BLaER1 treated with 17β-estradiol and CSF1 and Interleukin-3, amounts not matched to agents 10 nM and 100 nM (cell line): Measurements from ENCODE around the gene MUC4.

Source experiments
- H3K27ac ChIP-seq, 11 experiments: shearing (Covaris generic); formaldehyde crosslinking; 2 replicates each; pipeline ENCODE4 v1.8.1; 2022
- H3K27me3 ChIP-seq, 11 experiments: shearing (Covaris generic); formaldehyde crosslinking; 2 replicates each; pipeline ENCODE4 v1.8.1; 2022
- H3K36me3 ChIP-seq, 11 experiments: shearing (Covaris generic); formaldehyde crosslinking; 2 replicates each; pipeline ENCODE4 v1.8.1; 2022
- H3K4me1 ChIP-seq, 10 experiments: shearing (Covaris generic); formaldehyde crosslinking; 2 replicates each; pipeline ENCODE4 v1.8.1; 2022
- H3K4me2 ChIP-seq, 11 experiments: shearing (Covaris generic); formaldehyde crosslinking; 2 replicates each; pipeline ENCODE4 v1.8.1; 2022
- H3K4me3 ChIP-seq, 10 experiments: shearing (Covaris generic); formaldehyde crosslinking; 2 replicates each; pipeline ENCODE4 v1.8.1; 2022
- H3K9ac ChIP-seq, 11 experiments: shearing (Covaris generic); formaldehyde crosslinking; 2 replicates each; pipeline ENCODE4 v1.8.1; 2022
- H3K9me3 ChIP-seq, 11 experiments: shearing (Covaris generic); formaldehyde crosslinking; replicated peaks in 1 of 11; 2 replicates each; pipeline ENCODE4 v1.8.1; 2022
- H4K20me1 ChIP-seq, 11 experiments: shearing (Covaris generic); formaldehyde crosslinking; 2 replicates each; pipeline ENCODE4 v1.8.1; 2022
- Cebpa-rat ChIP-seq, 11 experiments: shearing (Covaris generic); IDR thresholded peaks; 2 replicates each; pipeline ENCODE4 v1.8.1; 2022

Gene MUC4, protein sequence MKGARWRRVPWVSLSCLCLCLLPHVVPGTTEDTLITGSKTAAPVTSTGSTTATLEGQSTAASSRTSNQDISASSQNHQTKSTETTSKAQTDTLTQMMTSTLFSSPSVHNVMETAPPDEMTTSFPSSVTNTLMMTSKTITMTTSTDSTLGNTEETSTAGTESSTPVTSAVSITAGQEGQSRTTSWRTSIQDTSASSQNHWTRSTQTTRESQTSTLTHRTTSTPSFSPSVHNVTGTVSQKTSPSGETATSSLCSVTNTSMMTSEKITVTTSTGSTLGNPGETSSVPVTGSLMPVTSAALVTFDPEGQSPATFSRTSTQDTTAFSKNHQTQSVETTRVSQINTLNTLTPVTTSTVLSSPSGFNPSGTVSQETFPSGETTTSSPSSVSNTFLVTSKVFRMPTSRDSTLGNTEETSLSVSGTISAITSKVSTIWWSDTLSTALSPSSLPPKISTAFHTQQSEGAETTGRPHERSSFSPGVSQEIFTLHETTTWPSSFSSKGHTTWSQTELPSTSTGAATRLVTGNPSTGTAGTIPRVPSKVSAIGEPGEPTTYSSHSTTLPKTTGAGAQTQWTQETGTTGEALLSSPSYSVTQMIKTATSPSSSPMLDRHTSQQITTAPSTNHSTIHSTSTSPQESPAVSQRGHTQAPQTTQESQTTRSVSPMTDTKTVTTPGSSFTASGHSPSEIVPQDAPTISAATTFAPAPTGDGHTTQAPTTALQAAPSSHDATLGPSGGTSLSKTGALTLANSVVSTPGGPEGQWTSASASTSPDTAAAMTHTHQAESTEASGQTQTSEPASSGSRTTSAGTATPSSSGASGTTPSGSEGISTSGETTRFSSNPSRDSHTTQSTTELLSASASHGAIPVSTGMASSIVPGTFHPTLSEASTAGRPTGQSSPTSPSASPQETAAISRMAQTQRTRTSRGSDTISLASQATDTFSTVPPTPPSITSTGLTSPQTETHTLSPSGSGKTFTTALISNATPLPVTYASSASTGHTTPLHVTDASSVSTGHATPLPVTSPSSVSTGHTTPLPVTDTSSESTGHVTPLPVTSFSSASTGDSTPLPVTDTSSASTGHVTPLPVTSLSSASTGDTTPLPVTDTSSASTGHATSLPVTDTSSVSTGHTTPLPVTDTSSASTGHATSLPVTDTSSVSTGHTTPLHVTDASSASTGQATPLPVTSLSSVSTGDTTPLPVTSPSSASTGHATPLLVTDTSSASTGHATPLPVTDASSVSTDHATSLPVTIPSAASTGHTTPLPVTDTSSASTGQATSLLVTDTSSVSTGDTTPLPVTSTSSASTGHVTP (N-terminal part only)

DNA sequence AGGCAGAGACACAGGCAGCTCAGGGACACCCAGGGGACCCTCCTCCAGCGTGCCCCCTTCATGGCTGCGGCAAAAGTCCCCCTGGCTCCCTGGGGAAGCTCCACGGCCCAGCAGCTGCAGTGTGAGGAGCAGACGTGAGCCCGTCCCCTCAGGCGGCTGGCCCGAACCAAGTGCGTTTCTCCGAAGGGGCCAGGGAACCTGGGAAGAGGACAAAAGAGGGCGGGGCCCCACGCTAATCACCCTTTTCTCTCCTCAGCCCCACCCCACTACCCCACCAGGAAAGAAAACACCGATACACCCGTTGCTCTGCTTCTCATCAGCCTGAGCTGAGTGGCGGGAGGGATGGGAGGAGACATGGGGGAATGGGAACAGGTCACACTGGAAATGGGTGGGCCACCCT, at the start of gene MUC4:
Gene MUC4 (minus strand): TSS at position 174 of the 400 bp plus-strand sequence. CDS start 112 bp downstream, at position 62.
- H3K4me3 ChIP-seq: peak within 1 kb of the TSS in 1 of 10 experiments; percentile 20; a peak in 2 of 20 replicates
- no peak for TF ChIP-seq Cebpa-rat (IDR thresholded peaks at IDR 0.05)
- H3K27ac ChIP-seq: no peak within 1 kb of the TSS
- peaks cover 0 to 51% (median 0%) of the 10 kb centered on the region in 11 experiments; a peak in 9 of 22 replicates for H3K27me3 ChIP-seq
- peaks cover 0 to 16% (median 0%) of the 10 kb centered on the region in 11 experiments; a peak in 4 of 22 replicates for H4K20me1 ChIP-seq
- no peaks in the 10 kb centered on the region for H3K36me3 ChIP-seq
- 0 out of 22 replicates have a peak within 1 kb of the TSS, but pooled peaks of 4 of the 11 experiments have one; percentile 0 to 28 (median 12) for H3K9ac ChIP-seq
- H3K9me3 ChIP-seq: no peaks in the 10 kb centered on the region
- H3K4me2 ChIP-seq: peak within 1 kb of the TSS; percentile 16 to 99 (median 93); a peak in 21 of 22 replicates
- H3K4me1 ChIP-seq: peaks cover 36 to 65% (median 60%) of the 10 kb centered on the region in 10 experiments

DNA sequence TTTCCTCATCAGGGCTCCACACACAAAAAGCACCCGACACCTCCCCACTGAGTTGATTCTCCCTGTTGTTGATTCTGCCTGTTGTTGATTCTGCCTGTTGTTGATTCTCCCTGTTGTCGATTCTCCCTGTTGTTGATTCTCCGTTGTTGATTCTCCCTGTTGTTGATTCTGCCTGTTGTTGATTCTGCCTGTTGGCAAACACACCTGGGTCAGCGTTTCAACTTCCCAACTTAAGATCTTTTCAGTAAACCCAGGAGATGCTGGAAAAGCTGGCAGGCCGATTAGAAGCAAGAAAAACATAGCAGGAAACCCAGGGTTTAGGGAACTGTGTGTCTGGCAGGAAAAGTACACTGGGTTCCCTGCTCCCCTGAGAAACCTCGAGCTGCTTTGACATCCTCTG, 48.7 kb upstream of the MUC4 start:
- H4K20me1 ChIP-seq: peaks cover 0 to 24% (median under 1%) of the 10 kb centered on the region in 11 experiments; a peak in 7 of 22 replicates
- peak overlapping the region in 2 of 11 experiments; percentile 24 to 41; a peak in 2 of 22 replicates for H3K9ac ChIP-seq
- no peaks in the 10 kb centered on the region for H3K9me3 ChIP-seq
- H3K4me3 ChIP-seq: no peak overlapping the region
- TF ChIP-seq Cebpa-rat (IDR thresholded peaks at IDR 0.05): no peak
- H3K27ac ChIP-seq: no peak overlapping the region
- peak overlapping the region in 8 of 11 experiments; percentile 37 to 78 (median 62); a peak in 15 of 22 replicates for H3K4me2 ChIP-seq
- peaks cover 11 to 24% (median 19%) of the 10 kb centered on the region in 11 experiments; a peak in 21 of 22 replicates for H3K36me3 ChIP-seq
- H3K27me3 ChIP-seq: no peaks in the 10 kb centered on the region
- H3K4me1 ChIP-seq: peaks cover 0 to 36% (median 18%) of the 10 kb centered on the region in 10 experiments; a peak in 14 of 20 replicates

DNA sequence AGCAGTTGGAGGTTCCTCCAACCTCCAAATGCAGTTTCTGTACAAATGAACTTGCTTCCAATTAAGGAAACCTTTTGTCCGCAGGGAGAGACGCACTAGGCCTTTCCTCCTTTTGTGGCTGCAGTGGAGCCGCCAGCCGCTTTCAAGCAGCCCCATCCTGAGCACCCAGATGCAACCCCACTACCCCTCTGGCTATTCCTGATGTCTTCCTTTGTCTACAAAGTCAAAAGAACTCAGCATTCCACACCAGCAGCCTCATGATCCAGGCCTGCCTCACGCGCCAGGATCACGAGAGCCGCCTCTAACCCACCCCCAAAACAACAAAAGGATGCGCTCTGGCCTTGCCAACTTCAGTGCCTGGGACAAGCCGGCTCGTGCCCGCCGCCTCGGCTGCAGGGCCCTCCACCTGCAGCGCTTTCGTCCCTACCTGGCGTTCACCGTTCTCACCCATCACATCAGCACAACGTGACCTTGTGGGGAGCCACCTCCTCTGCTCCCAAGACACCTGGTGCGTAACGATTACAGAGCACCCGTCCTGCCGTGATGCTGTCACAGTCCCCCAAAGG, 48.2 kb upstream of the MUC4 start:
- peaks cover 8 to 21% (median 16%) of the 10 kb centered on the region in 11 experiments; a peak in 20 of 22 replicates for H3K36me3 ChIP-seq
- no peak overlapping the region for H3K27ac ChIP-seq
- no peaks in the 10 kb centered on the region for H3K27me3 ChIP-seq
- H3K9ac ChIP-seq: peak overlapping the region in 5 of 11 experiments; percentile 8 to 26 (median 20); a peak in 3 of 22 replicates
- peak overlapping the region; percentile 37 to 78 (median 61) for H3K4me2 ChIP-seq
- no peaks in the 10 kb centered on the region for H3K9me3 ChIP-seq
- peaks cover 0 to 20% (median 0%) of the 10 kb centered on the region in 11 experiments; a peak in 7 of 22 replicates for H4K20me1 ChIP-seq
- no peak overlapping the region for H3K4me3 ChIP-seq
- TF ChIP-seq Cebpa-rat (IDR thresholded peaks at IDR 0.05): no peak
- peaks cover 0 to 36% (median 18%) of the 10 kb centered on the region in 10 experiments; a peak in 14 of 20 replicates for H3K4me1 ChIP-seq

DNA sequence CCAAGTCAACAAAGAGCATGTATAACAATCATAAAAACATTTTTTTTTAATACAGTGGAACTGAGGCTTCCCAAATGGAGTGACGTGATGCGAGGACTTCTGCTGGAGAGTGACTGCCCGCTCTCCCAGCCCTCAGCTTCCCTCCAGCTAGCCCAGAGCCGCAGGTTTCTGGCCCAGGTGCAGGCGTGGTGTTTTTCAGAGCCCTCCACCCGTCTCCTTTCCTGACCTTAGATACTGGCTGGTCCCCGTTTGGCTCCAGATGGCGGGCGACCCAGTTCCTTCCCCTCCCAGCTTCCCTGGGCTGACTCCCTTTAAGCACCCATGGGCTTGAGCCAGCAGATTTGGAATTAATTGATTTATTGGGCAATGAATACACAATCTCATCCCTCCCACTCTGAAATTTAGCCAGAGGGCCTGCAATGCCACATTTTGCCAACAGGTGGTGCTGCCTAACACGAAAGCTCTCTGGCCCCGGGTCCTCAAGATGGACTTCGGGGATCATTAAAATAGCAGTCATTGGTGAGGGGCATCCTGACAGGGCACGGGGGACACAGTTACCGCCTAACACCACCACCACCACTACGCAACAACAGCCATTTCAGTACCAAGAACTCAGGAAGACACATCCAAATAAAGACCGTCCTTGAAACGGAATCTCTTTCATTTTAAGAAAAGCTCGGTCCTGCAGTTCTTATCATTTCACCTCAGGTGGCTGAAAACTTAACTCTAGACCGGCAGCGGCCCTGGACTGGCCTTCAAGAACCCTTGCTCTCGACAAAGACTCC, 47.5 kb upstream of the MUC4 start:
- peaks cover under 1 to 42% (median 24%) of the 10 kb centered on the region in 10 experiments; a peak in 18 of 20 replicates for H3K4me1 ChIP-seq
- H3K9ac ChIP-seq: peak overlapping the region in 5 of 11 experiments; percentile 8 to 26 (median 20); a peak in 4 of 22 replicates
- no peaks in the 10 kb centered on the region for H3K9me3 ChIP-seq
- H3K4me3 ChIP-seq: no peak overlapping the region
- H3K4me2 ChIP-seq: peak overlapping the region; percentile 37 to 78 (median 61)
- H3K27me3 ChIP-seq: no peaks in the 10 kb centered on the region
- no peak for TF ChIP-seq Cebpa-rat (IDR thresholded peaks at IDR 0.05)
- H4K20me1 ChIP-seq: peaks cover 0 to 20% (median 0%) of the 10 kb centered on the region in 11 experiments; a peak in 7 of 22 replicates
- H3K27ac ChIP-seq: no peak overlapping the region
- peaks cover 8 to 16% (median 14%) of the 10 kb centered on the region in 11 experiments; a peak in 20 of 22 replicates for H3K36me3 ChIP-seq

DNA sequence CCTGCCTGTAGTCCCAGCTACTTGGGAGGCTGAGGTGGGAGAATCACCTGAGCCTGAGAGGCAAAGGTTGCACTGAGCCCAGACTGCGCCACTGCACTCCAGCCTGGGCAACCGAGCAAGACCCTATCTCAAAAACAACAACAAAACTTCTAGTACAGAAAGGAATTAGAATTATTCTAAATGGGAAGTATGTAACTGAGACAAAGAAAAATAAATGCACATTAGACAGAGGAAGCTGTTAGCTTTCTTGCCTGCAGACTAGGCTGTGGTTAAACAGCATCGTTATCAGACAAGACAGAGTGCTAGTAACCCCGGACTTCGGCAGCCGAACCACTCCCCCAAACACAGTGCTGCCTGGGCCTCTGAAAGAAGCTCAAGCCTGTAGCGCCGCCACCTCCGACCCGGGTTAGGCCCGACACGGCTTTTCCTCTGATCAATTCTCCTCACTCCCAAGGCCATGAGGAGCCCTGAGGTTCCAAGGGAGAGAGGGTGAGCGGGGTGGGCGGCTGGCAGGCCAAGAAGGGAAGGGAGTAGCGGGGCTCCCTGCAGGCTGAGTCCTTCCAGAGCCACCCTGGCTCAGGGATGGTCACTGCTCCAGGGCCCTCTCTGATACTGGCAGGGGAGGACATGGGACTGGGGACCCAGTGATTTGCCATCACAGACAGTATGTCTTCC, 44.8 kb upstream of the MUC4 start:
- Histone ChIP-seq H3K27ac (no peak overlapping the region), H4K20me1 (no peaks in the 10 kb centered on the region; a peak in 1 of 22 replicates), H3K36me3 (no peaks in the 10 kb centered on the region), H3K9ac (peak overlapping the region in 3 of 11 experiments; percentile 13 to 30 (median 17); a peak in 2 of 22 replicates), H3K4me2 (peak overlapping the region in 2 of 11 experiments; percentile 7 to 18; a peak in 2 of 22 replicates), H3K9me3 (peaks cover 0 to 14% (median 8%) of the 10 kb centered on the region in 11 experiments; a peak in 8 of 22 replicates), H3K27me3 (peaks cover 0 to 9% (median 0%) of the 10 kb centered on the region in 11 experiments; a peak in 3 of 22 replicates), H3K4me3 (no peak overlapping the region), H3K4me1 (peaks cover 4 to 69% (median 47%) of the 10 kb centered on the region in 10 experiments; a peak in 18 of 20 replicates)
- TF ChIP-seq Cebpa-rat (IDR thresholded peaks at IDR 0.05): no peak

DNA sequence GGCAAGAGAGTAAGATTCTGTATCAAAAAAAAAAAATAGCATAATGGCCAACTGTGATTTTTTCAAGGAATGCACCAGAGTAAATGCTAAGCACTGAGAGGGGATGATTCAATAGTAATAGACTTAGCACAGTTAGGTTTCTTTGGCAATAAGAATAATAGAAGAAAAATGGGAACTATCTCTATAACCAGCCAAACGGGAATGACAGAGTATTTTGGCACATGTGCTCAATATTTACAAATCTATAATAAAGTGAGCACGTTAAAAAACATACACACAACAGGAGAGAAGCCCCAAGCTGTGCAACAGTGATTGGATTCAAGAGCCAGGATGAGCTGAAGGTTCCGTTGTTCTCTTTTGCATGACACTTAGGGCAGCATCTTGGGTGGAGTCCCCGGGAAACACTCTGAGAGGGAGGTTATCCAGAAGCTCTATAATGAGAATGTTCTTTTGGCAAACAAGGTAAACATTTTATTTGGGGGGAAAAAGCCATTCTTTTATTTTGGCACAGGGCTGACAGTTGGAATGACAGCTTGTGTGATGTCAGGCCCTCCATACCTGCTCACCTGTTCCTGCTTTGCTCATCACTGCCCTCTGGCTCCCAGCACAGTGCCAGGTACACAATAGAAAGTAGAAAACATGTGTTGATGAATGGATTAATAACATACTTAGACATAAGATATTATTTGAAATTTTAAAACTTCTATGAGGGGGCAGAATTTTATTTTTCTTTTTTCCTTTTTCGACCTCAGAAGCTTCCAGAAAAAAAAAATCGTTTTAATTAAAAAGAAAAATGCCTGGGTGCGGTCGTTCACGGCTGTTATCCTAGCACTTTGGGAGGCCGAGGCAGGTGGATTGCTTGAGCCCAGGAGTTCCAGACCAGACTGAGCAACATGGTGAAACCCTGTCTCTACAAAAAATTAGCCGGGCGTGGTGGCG, 44.0 kb upstream of the MUC4 start:
- H3K4me3 ChIP-seq: no peak overlapping the region
- peaks cover 4 to 70% (median 52%) of the 10 kb centered on the region in 10 experiments; a peak in 18 of 20 replicates for H3K4me1 ChIP-seq
- H3K36me3 ChIP-seq: no peaks in the 10 kb centered on the region
- H3K9me3 ChIP-seq: peaks cover 0 to 14% (median 8%) of the 10 kb centered on the region in 11 experiments; a peak in 8 of 22 replicates
- H3K9ac ChIP-seq: no peak overlapping the region
- H3K27ac ChIP-seq: no peak overlapping the region
- no peak overlapping the region for H3K4me2 ChIP-seq
- peaks cover 0 to 13% (median 0%) of the 10 kb centered on the region in 11 experiments; a peak in 3 of 22 replicates for H3K27me3 ChIP-seq
- TF ChIP-seq Cebpa-rat (IDR thresholded peaks at IDR 0.05): no peak
- no peaks in the 10 kb centered on the region; a peak in 1 of 22 replicates for H4K20me1 ChIP-seq
